WTC11 (cell line): Measurements from ENCODE around the gene FAM20B.

Experiments used
- CREM ChIP-seq: sonication (generic); formaldehyde crosslinking; IDR thresholded peaks from 2 replicates; pipeline ENCODE4 v1.8.1; 2022; ENCODE audit warnings: mild to moderate bottlenecking, missing genetic modification reagents, moderate library complexity
- E2F5 ChIP-seq: sonication (generic); formaldehyde crosslinking; IDR thresholded peaks from 2 replicates; pipeline ENCODE4 v1.8.1; 2022; ENCODE audit warnings: mild to moderate bottlenecking, moderate library complexity, missing genetic modification reagents
- SMAD3 ChIP-seq: sonication (generic); formaldehyde crosslinking; IDR thresholded peaks from 2 replicates; pipeline ENCODE4 v1.8.0; 2022; ENCODE audit warnings: missing genetic modification reagents, mild to moderate bottlenecking, borderline replicate concordance
- SP1 ChIP-seq: sonication (generic); formaldehyde crosslinking; conservative IDR thresholded peaks from 2 replicates; pipeline ENCODE4 v1.8.1; 2022; ENCODE audit warnings: missing genetic modification reagents
- TF ChIP-seq, protein P1 (sequence below): fragments of 200-600 bp; IDR thresholded peaks from 2 replicates; pipeline ENCODE4 v1.8.0; 2022; ENCODE audit warnings: antibody characterized with exemption
- TF ChIP-seq, protein P2 (sequence below): sonication (generic); formaldehyde crosslinking; IDR thresholded peaks from 2 replicates; pipeline ENCODE4 v1.8.1; 2023; ENCODE audit warnings: mild to moderate bottlenecking, missing genetic modification reagents, borderline replicate concordance

GRCh38 chr1:179082999-179083335 lies 57.3 kb downstream of the FAM20B start:
- TF ChIP-seq, protein P1, sequence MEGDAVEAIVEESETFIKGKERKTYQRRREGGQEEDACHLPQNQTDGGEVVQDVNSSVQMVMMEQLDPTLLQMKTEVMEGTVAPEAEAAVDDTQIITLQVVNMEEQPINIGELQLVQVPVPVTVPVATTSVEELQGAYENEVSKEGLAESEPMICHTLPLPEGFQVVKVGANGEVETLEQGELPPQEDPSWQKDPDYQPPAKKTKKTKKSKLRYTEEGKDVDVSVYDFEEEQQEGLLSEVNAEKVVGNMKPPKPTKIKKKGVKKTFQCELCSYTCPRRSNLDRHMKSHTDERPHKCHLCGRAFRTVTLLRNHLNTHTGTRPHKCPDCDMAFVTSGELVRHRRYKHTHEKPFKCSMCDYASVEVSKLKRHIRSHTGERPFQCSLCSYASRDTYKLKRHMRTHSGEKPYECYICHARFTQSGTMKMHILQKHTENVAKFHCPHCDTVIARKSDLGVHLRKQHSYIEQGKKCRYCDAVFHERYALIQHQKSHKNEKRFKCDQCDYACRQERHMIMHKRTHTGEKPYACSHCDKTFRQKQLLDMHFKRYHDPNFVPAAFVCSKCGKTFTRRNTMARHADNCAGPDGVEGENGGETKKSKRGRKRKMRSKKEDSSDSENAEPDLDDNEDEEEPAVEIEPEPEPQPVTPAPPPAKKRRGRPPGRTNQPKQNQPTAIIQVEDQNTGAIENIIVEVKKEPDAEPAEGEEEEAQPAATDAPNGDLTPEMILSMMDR = no peak
- TF ChIP-seq E2F5 = no peak
- no peak for TF ChIP-seq SMAD3 (CRISPR knock-in tag)
- TF ChIP-seq, protein P2, sequence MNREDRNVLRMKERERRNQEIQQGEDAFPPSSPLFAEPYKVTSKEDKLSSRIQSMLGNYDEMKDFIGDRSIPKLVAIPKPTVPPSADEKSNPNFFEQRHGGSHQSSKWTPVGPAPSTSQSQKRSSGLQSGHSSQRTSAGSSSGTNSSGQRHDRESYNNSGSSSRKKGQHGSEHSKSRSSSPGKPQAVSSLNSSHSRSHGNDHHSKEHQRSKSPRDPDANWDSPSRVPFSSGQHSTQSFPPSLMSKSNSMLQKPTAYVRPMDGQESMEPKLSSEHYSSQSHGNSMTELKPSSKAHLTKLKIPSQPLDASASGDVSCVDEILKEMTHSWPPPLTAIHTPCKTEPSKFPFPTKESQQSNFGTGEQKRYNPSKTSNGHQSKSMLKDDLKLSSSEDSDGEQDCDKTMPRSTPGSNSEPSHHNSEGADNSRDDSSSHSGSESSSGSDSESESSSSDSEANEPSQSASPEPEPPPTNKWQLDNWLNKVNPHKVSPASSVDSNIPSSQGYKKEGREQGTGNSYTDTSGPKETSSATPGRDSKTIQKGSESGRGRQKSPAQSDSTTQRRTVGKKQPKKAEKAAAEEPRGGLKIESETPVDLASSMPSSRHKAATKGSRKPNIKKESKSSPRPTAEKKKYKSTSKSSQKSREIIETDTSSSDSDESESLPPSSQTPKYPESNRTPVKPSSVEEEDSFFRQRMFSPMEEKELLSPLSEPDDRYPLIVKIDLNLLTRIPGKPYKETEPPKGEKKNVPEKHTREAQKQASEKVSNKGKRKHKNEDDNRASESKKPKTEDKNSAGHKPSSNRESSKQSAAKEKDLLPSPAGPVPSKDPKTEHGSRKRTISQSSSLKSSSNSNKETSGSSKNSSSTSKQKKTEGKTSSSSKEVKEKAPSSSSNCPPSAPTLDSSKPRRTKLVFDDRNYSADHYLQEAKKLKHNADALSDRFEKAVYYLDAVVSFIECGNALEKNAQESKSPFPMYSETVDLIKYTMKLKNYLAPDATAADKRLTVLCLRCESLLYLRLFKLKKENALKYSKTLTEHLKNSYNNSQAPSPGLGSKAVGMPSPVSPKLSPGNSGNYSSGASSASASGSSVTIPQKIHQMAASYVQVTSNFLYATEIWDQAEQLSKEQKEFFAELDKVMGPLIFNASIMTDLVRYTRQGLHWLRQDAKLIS (CRISPR knock-in tag) = no peak
- TF ChIP-seq SP1 = no peak
- TF ChIP-seq CREM = no peak
